Keratinocyte (primary cell): Measurements from ENCODE around the gene DNAJC17.

Experiments used
- EZH2 ChIP-seq: IDR thresholded peaks from one replicate; pipeline ENCODE4 v1.6.1; 2012; ENCODE audit warnings: inconsistent platforms, mild to moderate bottlenecking, low read length, moderate library complexity
- TF ChIP-seq, protein P1 (sequence below), 3 experiments: IDR thresholded peaks in 1 of 3; conservative IDR thresholded peaks in 1 of 3; optimal IDR thresholded peaks in 1 of 3; 2 replicates in 2 of 3; 3 replicates in 1 of 3; pipeline versions ENCODE3 to v1.5.1; 2011; ENCODE audit warnings: low read length in 3 of 3, mild to moderate bottlenecking in 3 of 3, moderate library complexity in 2 of 3, control low read depth in 1 of 3, inconsistent platforms in 1 of 3; ENCODE audit not compliant: insufficient read depth in 2 of 3; ENCODE audit errors: extremely low read depth in 1 of 3

DNA sequence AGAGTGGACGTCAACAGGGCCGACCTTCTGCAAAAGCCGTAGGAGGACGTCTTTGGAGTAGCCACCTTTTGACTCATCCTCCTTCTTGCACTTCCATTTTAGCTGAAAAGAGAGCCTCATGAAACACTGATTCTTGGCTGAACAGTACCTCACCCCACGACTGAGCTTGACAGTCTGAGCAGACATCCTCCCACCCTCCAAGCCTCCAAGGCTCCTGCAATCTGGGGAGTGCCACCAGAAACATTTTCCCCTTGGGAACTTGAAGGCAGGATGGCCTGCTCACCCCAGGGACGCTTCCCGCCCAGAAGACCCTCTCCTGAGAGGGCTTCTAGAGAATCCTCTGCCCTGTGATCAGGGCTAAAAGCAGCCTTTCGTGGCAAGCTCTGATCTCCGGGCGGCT, 32.3 kb downstream of the DNAJC17 start:
- TF ChIP-seq EZH2, result no peak
- TF ChIP-seq, protein P1, sequence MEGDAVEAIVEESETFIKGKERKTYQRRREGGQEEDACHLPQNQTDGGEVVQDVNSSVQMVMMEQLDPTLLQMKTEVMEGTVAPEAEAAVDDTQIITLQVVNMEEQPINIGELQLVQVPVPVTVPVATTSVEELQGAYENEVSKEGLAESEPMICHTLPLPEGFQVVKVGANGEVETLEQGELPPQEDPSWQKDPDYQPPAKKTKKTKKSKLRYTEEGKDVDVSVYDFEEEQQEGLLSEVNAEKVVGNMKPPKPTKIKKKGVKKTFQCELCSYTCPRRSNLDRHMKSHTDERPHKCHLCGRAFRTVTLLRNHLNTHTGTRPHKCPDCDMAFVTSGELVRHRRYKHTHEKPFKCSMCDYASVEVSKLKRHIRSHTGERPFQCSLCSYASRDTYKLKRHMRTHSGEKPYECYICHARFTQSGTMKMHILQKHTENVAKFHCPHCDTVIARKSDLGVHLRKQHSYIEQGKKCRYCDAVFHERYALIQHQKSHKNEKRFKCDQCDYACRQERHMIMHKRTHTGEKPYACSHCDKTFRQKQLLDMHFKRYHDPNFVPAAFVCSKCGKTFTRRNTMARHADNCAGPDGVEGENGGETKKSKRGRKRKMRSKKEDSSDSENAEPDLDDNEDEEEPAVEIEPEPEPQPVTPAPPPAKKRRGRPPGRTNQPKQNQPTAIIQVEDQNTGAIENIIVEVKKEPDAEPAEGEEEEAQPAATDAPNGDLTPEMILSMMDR (optimal IDR thresholded peaks at IDR 0.05 in 1 of 3, IDR thresholded peaks at IDR 0.05 in 1 of 3, conservative IDR thresholded peaks at IDR 0.05 in 1 of 3; ENCODE audit: extremely low read depth in 1 of 3, insufficient read depth in 2 of 3, low read length in 3 of 3), result no peak
